Tibial nerve (tissue), 3 donors: ENCODE data around the gene ASIC2.

Source experiments
- POLR2A ChIP-seq, 2 donors: fragments of 450-650 bp; IDR thresholded peaks; one replicate each; pipeline ENCODE4 v1.6.1; 2017; ENCODE audit warnings: antibody characterized with exemption in 2 of 2, mild to moderate bottlenecking in 2 of 2, moderate library complexity in 2 of 2
- TF ChIP-seq, protein P1 (sequence below), 5 experiments: fragments of 200-600 bp in 3 of 5; fragments of 450-650 bp in 2 of 5; sonication (generic) in 3 of 5; IDR thresholded peaks; one replicate each; pipeline ENCODE4 v1.5.1; 2016 to 2019; ENCODE audit warnings: antibody characterized with exemption in 5 of 5, mild to moderate bottlenecking in 3 of 5, moderate library complexity in 2 of 5

DNA sequence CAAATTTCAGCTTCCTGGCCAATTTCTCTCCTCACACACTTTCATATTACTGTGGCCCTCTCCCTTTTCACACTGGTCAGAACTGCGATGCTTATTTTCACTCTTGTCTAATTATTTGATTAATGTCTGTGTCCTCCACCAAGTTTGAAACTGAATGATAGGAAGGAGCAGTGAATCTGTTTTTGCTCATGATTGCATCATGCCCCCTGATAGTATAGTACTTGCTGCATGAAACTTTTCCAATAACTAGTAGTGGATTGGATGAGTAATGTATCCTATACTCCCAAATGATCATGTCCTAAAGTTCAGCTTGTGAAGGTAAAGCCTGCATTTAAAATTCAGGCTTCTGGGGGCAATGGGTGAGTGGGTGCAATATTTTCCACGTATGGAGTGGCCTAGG is 121.2 kb downstream of the ASIC2 start:
- TF ChIP-seq, protein P1, sequence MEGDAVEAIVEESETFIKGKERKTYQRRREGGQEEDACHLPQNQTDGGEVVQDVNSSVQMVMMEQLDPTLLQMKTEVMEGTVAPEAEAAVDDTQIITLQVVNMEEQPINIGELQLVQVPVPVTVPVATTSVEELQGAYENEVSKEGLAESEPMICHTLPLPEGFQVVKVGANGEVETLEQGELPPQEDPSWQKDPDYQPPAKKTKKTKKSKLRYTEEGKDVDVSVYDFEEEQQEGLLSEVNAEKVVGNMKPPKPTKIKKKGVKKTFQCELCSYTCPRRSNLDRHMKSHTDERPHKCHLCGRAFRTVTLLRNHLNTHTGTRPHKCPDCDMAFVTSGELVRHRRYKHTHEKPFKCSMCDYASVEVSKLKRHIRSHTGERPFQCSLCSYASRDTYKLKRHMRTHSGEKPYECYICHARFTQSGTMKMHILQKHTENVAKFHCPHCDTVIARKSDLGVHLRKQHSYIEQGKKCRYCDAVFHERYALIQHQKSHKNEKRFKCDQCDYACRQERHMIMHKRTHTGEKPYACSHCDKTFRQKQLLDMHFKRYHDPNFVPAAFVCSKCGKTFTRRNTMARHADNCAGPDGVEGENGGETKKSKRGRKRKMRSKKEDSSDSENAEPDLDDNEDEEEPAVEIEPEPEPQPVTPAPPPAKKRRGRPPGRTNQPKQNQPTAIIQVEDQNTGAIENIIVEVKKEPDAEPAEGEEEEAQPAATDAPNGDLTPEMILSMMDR (IDR thresholded peaks at IDR 0.05), result no peak
- TF ChIP-seq POLR2A (IDR thresholded peaks at IDR 0.05), result no peak
